ENCODE results near the gene FAM174A. TPM values are rescaled to one million over a fixed set of nuclear protein-coding genes. Genes with fewer than 3 reads are reported as not detected.

The FAM174A gene
- total RNA-seq, 1 donor from 2014 or later: 35.3 TPM

GRCh38 chr5:100576217-100576751, 41.1 kb downstream of the FAM174A start:
- Histone ChIP-seq H3K36me3 (ENCODE audit: control insufficient read depth, insufficient read depth, low read length) (no peaks in the 10 kb centered on the region), H3K4me3 (ENCODE audit: low read depth, low read length) (no peak overlapping the region), H3K27me3 (ENCODE audit: control insufficient read depth, insufficient read depth, low read length) (no peaks in the 10 kb centered on the region)
- no peak for DNase-seq (ENCODE audit: low read depth)
- FAIRE-seq: no peak
- TF ChIP-seq CTCF (IDR thresholded peaks at IDR 0.05; ENCODE audit: insufficient read depth, low read length, severe bottlenecking): no peak

- H3K27me3 ChIP-seq (ENCODE audit: control insufficient read depth, insufficient read depth, low read length): no peaks in the 10 kb centered on the region
- DNase-seq (ENCODE audit: low read depth): no peak
- TF ChIP-seq CTCF (IDR thresholded peaks at IDR 0.05; ENCODE audit: insufficient read depth, low read length, severe bottlenecking): no peak
Observed at GRCh38 chr5:100577506-100577905, 42.3 kb downstream of the FAM174A start.

GRCh38 chr5:100584069-100584468, 48.9 kb downstream of the FAM174A start:
- no peaks in the 10 kb centered on the region for H3K27me3 ChIP-seq (ENCODE audit: control insufficient read depth, insufficient read depth, low read length)
- H3K36me3 ChIP-seq (ENCODE audit: control insufficient read depth, insufficient read depth, low read length): peaks cover 1% of the 10 kb centered on the region
- no peak for DNase-seq (ENCODE audit: low read depth)
- no peak overlapping the region for H3K4me3 ChIP-seq (ENCODE audit: low read depth, low read length)
- no peak for TF ChIP-seq CTCF (IDR thresholded peaks at IDR 0.05; ENCODE audit: insufficient read depth, low read length, severe bottlenecking)
- FAIRE-seq: no peak

More at GRCh38 chr5:100577506-100577905, 42.3 kb downstream of the FAM174A start:
- Histone ChIP-seq H3K36me3 (ENCODE audit: control insufficient read depth, insufficient read depth, low read length) (no peaks in the 10 kb centered on the region), H3K4me3 (ENCODE audit: low read depth, low read length) (no peak overlapping the region)
- FAIRE-seq: no peak

- Histone ChIP-seq H3K27me3 (ENCODE audit: control insufficient read depth, insufficient read depth, low read length) (no peaks in the 10 kb centered on the region), H3K4me3 (ENCODE audit: low read depth, low read length) (no peak overlapping the region), H3K36me3 (ENCODE audit: control insufficient read depth, insufficient read depth, low read length) (peaks cover 1% of the 10 kb centered on the region)
- TF ChIP-seq CTCF (IDR thresholded peaks at IDR 0.05; ENCODE audit: insufficient read depth, low read length, severe bottlenecking): no peak
- FAIRE-seq (no peak), DNase-seq (ENCODE audit: low read depth) (no peak)
Observed at GRCh38 chr5:100584889-100585288, 49.7 kb downstream of the FAM174A start.

GRCh38 chr5:100590867-100591266, 55.7 kb downstream of the FAM174A start:
- no peak for DNase-seq (ENCODE audit: low read depth)

More at GRCh38 chr5:100590867-100591266, 55.7 kb downstream of the FAM174A start:
- H3K4me3 ChIP-seq (ENCODE audit: low read depth, low read length): no peak overlapping the region
- no peaks in the 10 kb centered on the region for H3K27me3 ChIP-seq (ENCODE audit: control insufficient read depth, insufficient read depth, low read length)
- FAIRE-seq: no peak
- TF ChIP-seq CTCF (IDR thresholded peaks at IDR 0.05; ENCODE audit: insufficient read depth, low read length, severe bottlenecking): no peak
- H3K36me3 ChIP-seq (ENCODE audit: control insufficient read depth, insufficient read depth, low read length): peaks cover 1% of the 10 kb centered on the region
